Epithelial cell of proximal tubule (primary cell): Measurements from ENCODE around the gene LRRC8B. TPM values are rescaled to one million over a fixed set of nuclear protein-coding genes. Genes with fewer than 3 reads are reported as not detected.
A peak's percentile ranks its signal among the peaks of the same experiment; 100 is the strongest.

ENCODE experiments used
- DNase-seq: peaks from one replicate; pipeline ENCODE4 v3.0.0-alpha.2; 2011; ENCODE audit warnings: low read depth
- H3K4me3 ChIP-seq: 2 replicates; pipeline ENCODE4 v1.5.1; 2011; ENCODE audit warnings: low read depth, mild to moderate bottlenecking, low read length
- CTCF ChIP-seq: conservative IDR thresholded peaks from 2 replicates; pipeline ENCODE4 v1.5.1; 2012; ENCODE audit warnings: low read depth, mild to moderate bottlenecking, low read length
- total RNA-seq: library from RNA; depleted of rRNA; stranded (reverse); fragments of >200 nt; gene quantifications from 2 replicates; pipeline ENCODE4 v1.2.3, GENCODE V29; 2015

LRRC8B gene
- total RNA-seq, 1 donor from 2014 or later = 5.0 TPM

- DNase-seq = no peak
- H3K4me3 ChIP-seq = no peak overlapping the region
- no peak for TF ChIP-seq CTCF
These were observed 32.8 kb downstream of the LRRC8B start for GRCh38 chr1:89557445-89557825.

- H3K4me3 ChIP-seq = no peak overlapping the region
- no peak for DNase-seq
- no peak for TF ChIP-seq CTCF
These were observed 33.3 kb downstream of the LRRC8B start for GRCh38 chr1:89557956-89558355.

GRCh38 chr1:89563957-89564604 lies 39.5 kb downstream of the LRRC8B start:
- no peak for DNase-seq
- TF ChIP-seq CTCF = no peak
- H3K4me3 ChIP-seq = no peak overlapping the region

GRCh38 chr1:89565521-89565920 lies 40.9 kb downstream of the LRRC8B start:
- no peak for TF ChIP-seq CTCF
- DNase-seq = no peak

GRCh38 chr1:89566761-89567174 lies 42.1 kb downstream of the LRRC8B start:
- DNase-seq = peak; percentile 26
- TF ChIP-seq CTCF = no peak
- no peak overlapping the region for H3K4me3 ChIP-seq

More at GRCh38 chr1:89565521-89565920, 40.9 kb downstream of the LRRC8B start:
- no peak overlapping the region for H3K4me3 ChIP-seq

- no peak for TF ChIP-seq CTCF
- DNase-seq = no peak
- no peak overlapping the region for H3K4me3 ChIP-seq
These were observed 43.2 kb downstream of the LRRC8B start for GRCh38 chr1:89567797-89568196.

- no peak for DNase-seq
- H3K4me3 ChIP-seq = no peak overlapping the region
- TF ChIP-seq CTCF = no peak
These were observed 48.8 kb downstream of the LRRC8B start for GRCh38 chr1:89573410-89573809.
